ENCODE data around the gene ALDH1A2.

ALDH1A2 gene

DNA sequence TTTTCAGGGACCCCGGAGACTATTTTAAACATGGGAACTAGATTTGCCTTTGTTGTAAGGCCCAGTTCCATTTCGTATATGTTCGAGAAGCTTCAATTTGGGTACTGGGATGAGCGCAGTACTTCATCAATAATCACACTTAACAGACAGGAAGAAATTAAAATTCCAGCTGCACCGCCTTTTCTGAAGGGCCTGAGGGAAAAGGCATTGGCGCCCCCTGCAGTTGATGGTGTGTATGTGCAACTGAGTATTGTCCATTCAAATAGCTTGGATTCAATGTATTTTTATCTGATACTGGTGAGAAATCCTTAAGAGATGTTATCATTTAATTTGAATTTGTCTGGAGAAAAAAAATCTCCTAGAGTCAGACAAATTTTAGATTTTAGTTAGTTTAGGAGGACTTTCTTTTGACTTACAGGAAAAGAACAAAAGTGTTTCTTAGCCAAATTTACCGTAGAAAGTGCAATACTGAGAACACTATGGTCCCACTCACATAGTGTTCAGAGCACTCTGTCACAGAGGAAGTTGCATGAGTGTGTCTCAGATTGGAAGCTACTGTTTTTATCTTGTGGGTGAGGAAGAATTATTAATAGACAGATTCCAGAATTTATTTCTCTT, 5.4 kb upstream of the ALDH1A2 start:
- peaks cover 26% of the 10 kb centered on the region for H3K27me3 ChIP-seq (ENCODE audit: control insufficient read depth, insufficient read depth, low read length, poor library complexity, severe bottlenecking)
- 30 to 39% methylated on average over 6 to 7 of the region's 7 CpGs for WGBS, 2 experiments

DNA sequence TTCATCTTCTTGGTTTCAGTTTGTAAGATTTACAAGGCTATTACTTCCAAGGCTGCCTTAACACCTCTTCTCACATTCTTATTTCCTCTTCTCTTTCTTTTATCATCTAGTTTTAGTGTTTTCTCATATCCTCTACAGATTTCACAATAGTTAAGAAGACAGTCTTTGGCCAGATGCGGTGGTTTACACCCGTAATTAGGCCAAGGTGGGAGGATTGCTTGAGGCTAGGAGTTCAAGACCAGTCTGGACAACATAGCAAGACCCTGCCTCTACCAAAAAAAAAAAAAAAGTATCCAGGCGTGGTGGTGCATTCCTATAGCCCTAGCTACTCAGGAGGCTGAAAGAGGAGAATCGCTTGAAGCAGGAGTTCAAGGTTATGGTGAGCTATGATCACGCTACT, 3.5 kb upstream of the ALDH1A2 start:
- WGBS, 2 experiments = 89 to 91% methylated on average over 5 of the region's 5 CpGs
- H3K4me1 ChIP-seq (ENCODE audit: control insufficient read depth, insufficient read depth, low read length) = peaks cover 3% of the 10 kb centered on the region
- H3K27ac ChIP-seq (ENCODE audit: insufficient read depth, low read depth, low read length, poor library complexity, severe bottlenecking) = no peak overlapping the region
- H3K36me3 ChIP-seq (ENCODE audit: control insufficient read depth, insufficient read depth, low read length) = no peaks in the 10 kb centered on the region
- no peaks in the 10 kb centered on the region for H3K9me3 ChIP-seq (ENCODE audit: control insufficient read depth, low read length)
- no peak overlapping the region for H3K4me3 ChIP-seq (ENCODE audit: insufficient read depth, low read depth, low read length)
- H3K27me3 ChIP-seq (ENCODE audit: control insufficient read depth, insufficient read depth, low read length, poor library complexity, severe bottlenecking) = peaks cover 45% of the 10 kb centered on the region

More for the DNA sequence above, 5.4 kb upstream of the ALDH1A2 start:
- no peaks in the 10 kb centered on the region for H3K36me3 ChIP-seq (ENCODE audit: control insufficient read depth, insufficient read depth, low read length)
- H3K9me3 ChIP-seq (ENCODE audit: control insufficient read depth, low read length) = no peaks in the 10 kb centered on the region
- peaks cover 3% of the 10 kb centered on the region for H3K4me1 ChIP-seq (ENCODE audit: control insufficient read depth, insufficient read depth, low read length)
- H3K4me3 ChIP-seq (ENCODE audit: insufficient read depth, low read depth, low read length) = no peak overlapping the region
- no peak overlapping the region for H3K27ac ChIP-seq (ENCODE audit: insufficient read depth, low read depth, low read length, poor library complexity, severe bottlenecking)

DNA sequence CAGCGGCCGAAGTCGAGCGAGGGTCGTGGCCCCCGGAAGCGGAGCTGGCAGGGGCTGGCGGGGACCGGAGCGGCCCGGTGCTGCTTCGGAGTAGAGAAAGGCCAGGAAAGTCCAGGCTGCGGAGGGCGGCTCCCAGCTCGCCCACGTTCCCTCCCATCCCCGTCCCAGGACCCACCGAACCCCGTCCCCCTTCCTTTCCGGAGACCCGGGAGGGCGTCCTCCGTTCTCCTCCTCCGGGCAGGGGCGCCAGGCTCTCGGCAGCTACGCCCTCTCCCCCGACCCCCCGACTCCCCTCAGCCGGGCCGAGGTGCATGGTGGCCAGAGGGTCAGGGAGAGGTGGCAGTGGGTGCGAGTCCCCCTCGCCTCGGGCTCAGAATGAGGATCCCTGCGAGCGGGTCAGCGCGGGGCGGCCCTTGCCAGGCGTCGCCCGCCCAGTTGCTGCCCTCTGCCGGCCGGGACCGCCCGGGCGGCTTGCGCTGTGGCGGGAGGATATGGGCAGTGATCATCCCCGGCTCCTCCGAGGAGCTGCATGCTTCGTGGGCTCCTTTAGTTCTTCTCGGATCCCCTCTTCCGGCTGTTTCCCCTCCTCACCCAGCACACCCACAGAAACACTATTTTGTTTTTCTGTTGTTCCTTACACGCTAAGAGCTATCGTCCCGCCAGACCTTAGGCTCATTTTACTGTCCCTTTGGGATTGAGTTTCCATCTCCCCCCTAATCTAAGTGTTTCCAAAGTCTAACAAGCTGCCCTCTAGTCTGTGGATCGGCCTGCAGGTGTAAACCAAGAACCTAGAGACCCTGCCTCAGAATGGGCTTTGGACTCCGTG, 744 bp upstream of the ALDH1A2 start:
- Histone ChIP-seq H3K4me3 (ENCODE audit: insufficient read depth, low read depth, low read length) (peak overlapping the region; percentile 47), H3K36me3 (ENCODE audit: control insufficient read depth, insufficient read depth, low read length) (no peaks in the 10 kb centered on the region), H3K27me3 (ENCODE audit: control insufficient read depth, insufficient read depth, low read length, poor library complexity, severe bottlenecking) (peaks cover 73% of the 10 kb centered on the region), H3K27ac (ENCODE audit: insufficient read depth, low read depth, low read length, poor library complexity, severe bottlenecking) (no peak overlapping the region), H3K4me1 (ENCODE audit: control insufficient read depth, insufficient read depth, low read length) (peaks cover 3% of the 10 kb centered on the region), H3K9me3 (ENCODE audit: control insufficient read depth, low read length) (no peaks in the 10 kb centered on the region)
- WGBS, 2 experiments = 5 to 6% methylated on average over 59 of the region's 59 CpGs

DNA sequence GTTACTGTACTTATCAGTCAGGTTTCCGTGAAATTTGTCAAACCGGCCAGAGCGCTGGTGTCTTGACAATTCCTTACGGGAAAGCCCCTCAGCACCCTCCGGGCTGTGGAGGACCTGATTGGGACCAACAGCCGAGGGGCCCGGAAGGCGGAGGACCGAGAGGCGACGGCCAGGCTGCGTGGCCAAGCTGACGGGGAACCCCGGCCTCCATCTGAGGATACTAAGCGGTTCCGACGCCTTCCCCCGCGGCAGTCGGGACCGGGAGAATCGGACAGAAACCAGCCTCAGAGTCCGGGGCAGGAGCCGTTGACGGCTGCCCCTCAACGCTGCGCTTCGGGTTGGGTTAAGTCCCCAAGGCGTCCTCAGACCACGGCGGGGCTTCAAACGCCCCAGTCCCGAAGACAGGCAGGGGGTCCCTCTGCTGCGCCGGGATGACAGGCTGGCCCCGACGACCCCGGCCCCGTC, 499 bp downstream of the ALDH1A2 start:
- 2 to 3% methylated on average over 39 of the region's 39 CpGs for WGBS, 2 experiments
- Histone ChIP-seq H3K9me3 (ENCODE audit: control insufficient read depth, low read length) (no peaks in the 10 kb centered on the region), H3K4me1 (ENCODE audit: control insufficient read depth, insufficient read depth, low read length) (peaks cover 3% of the 10 kb centered on the region), H3K27me3 (ENCODE audit: control insufficient read depth, insufficient read depth, low read length, poor library complexity, severe bottlenecking) (peaks cover 85% of the 10 kb centered on the region), H3K36me3 (ENCODE audit: control insufficient read depth, insufficient read depth, low read length) (no peaks in the 10 kb centered on the region), H3K4me3 (ENCODE audit: insufficient read depth, low read depth, low read length) (peak overlapping the region; percentile 47), H3K27ac (ENCODE audit: insufficient read depth, low read depth, low read length, poor library complexity, severe bottlenecking) (no peak overlapping the region)

DNA sequence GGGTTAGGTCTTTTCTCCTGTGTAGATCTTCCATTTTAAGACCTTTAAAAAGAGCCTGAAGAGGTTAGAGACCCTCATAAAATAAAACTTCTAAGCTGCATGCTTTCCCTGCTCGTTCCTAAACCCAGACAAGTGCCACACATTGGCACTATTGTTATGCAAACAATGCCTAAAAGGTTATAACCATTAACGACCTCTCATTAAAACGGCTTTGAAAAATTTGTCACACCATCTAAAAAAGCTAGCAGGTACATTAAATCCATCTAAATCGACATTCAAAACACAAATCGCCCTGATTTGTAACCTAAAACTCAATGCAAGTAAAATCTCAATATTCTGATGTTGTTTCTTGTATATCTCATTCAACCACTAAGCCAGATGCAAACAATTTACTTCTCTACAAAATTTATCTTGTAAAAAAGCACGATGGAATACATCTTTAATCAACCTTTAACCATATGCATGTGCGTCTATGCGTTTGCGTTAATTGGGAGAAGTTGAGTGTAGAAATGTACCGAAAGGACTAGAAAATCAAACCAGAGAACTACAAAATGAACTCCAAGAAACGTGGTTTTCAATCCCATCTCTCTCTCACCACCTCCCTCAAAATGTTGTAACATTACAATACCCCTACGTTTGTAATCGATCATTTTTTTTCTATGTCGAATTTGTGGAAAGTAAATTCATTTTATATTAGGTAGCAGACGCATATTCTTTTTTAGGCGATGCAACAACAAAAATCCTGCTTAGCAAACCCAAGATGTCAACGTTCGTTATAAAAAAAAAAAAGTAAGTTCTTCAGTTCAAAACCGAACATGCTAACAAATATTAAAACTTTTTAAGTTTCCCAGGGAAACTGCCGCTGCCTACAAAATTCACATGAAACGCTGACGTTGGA, 1.2 kb downstream of the ALDH1A2 start:
- Histone ChIP-seq H3K4me3 (ENCODE audit: insufficient read depth, low read depth, low read length) (no peak overlapping the region), H3K27me3 (ENCODE audit: control insufficient read depth, insufficient read depth, low read length, poor library complexity, severe bottlenecking) (peaks cover 89% of the 10 kb centered on the region)

DNA sequence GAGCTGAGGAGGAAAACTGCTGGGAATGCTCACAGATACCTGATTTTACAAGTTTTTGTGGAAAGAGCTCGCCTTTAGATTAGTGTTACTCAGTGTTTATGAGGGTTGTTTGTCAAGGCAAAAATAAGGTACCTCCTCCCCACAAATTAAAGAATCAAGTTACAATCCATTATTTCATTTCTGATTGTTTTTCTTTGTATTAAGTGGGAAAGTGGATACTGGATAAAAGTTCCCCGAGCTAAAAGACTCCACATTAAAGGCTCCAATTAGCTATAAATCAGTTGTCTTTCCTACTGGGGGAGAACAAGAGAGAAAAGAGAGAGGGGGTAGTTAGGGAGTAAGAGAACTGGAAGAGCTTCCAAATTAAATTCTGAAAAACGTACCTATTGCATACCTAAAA, 1.9 kb downstream of the ALDH1A2 start:
- no peaks in the 10 kb centered on the region for H3K9me3 ChIP-seq (ENCODE audit: control insufficient read depth, low read length)
- peaks cover 3% of the 10 kb centered on the region for H3K4me1 ChIP-seq (ENCODE audit: control insufficient read depth, insufficient read depth, low read length)
- H3K36me3 ChIP-seq (ENCODE audit: control insufficient read depth, insufficient read depth, low read length) = no peaks in the 10 kb centered on the region
- 21 to 42% methylated on average over 2 to 3 of the region's 3 CpGs for whole genome bisulfite sequencing, 2 experiments
- no peak overlapping the region for H3K4me3 ChIP-seq (ENCODE audit: insufficient read depth, low read depth, low read length)
- H3K27me3 ChIP-seq (ENCODE audit: control insufficient read depth, insufficient read depth, low read length, poor library complexity, severe bottlenecking) = peaks cover 94% of the 10 kb centered on the region
- H3K27ac ChIP-seq (ENCODE audit: insufficient read depth, low read depth, low read length, poor library complexity, severe bottlenecking) = no peak overlapping the region

More for the DNA sequence above, 1.2 kb downstream of the ALDH1A2 start:
- Histone ChIP-seq H3K4me1 (ENCODE audit: control insufficient read depth, insufficient read depth, low read length) (peaks cover 3% of the 10 kb centered on the region), H3K9me3 (ENCODE audit: control insufficient read depth, low read length) (no peaks in the 10 kb centered on the region), H3K27ac (ENCODE audit: insufficient read depth, low read depth, low read length, poor library complexity, severe bottlenecking) (no peak overlapping the region), H3K36me3 (ENCODE audit: control insufficient read depth, insufficient read depth, low read length) (no peaks in the 10 kb centered on the region)
- 13 to 17% methylated on average over 15 to 21 of the region's 22 CpGs for WGBS, 2 experiments

DNA sequence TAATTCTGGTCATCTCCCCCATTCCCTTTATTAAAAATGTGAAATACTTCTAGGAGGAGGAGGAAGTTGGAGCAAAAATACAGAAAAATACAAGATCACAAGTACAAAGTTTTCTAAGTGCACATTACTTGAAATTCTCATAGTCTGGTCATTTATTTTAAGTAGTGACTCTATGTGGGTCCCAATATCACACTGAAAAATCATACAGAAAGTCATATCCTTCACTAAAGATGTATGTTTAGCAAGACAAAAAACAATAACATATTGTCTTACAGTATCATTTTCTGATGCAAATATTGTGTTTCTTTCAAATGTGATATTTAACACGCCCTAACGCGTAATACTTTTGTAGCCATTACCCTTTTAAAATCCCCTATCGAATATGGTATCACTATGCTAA, 2.5 kb downstream of the ALDH1A2 start:
- Histone ChIP-seq H3K27me3 (ENCODE audit: control insufficient read depth, insufficient read depth, low read length, poor library complexity, severe bottlenecking) (peaks cover 88% of the 10 kb centered on the region), H3K9me3 (ENCODE audit: control insufficient read depth, low read length) (no peaks in the 10 kb centered on the region), H3K36me3 (ENCODE audit: control insufficient read depth, insufficient read depth, low read length) (no peaks in the 10 kb centered on the region), H3K4me3 (ENCODE audit: insufficient read depth, low read depth, low read length) (no peak overlapping the region), H3K4me1 (ENCODE audit: control insufficient read depth, insufficient read depth, low read length) (peaks cover 3% of the 10 kb centered on the region), H3K27ac (ENCODE audit: insufficient read depth, low read depth, low read length, poor library complexity, severe bottlenecking) (no peak overlapping the region)
- WGBS, 2 experiments = 61 to 77% methylated on average over 3 to 4 of the region's 4 CpGs

DNA sequence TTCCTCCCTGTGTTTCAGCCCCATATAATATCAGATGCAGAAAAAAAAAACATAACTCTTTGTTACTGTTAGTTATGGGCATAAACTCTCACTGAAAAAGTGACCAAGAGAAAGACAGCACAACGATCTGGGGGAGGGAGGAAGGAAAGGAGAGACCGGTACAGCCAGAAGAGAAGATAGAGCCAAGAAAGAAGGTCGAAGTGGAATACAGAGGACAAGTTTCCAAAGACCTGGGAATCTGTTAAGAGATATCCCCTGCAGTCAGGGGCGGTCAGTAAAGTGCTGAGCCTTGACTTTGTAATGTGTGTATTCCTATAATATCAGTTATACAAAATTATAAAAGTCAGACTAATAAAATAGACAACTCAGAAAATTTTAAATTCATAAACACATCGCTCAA, 3.3 kb downstream of the ALDH1A2 start:
- Histone ChIP-seq H3K36me3 (ENCODE audit: control insufficient read depth, insufficient read depth, low read length) (no peaks in the 10 kb centered on the region), H3K4me1 (ENCODE audit: control insufficient read depth, insufficient read depth, low read length) (peaks cover 3% of the 10 kb centered on the region), H3K4me3 (ENCODE audit: insufficient read depth, low read depth, low read length) (no peak overlapping the region), H3K9me3 (ENCODE audit: control insufficient read depth, low read length) (no peaks in the 10 kb centered on the region), H3K27ac (ENCODE audit: insufficient read depth, low read depth, low read length, poor library complexity, severe bottlenecking) (no peak overlapping the region), H3K27me3 (ENCODE audit: control insufficient read depth, insufficient read depth, low read length, poor library complexity, severe bottlenecking) (peaks cover 85% of the 10 kb centered on the region)
- 34 to 36% methylated on average over 4 of the region's 5 CpGs for WGBS, 2 experiments

DNA sequence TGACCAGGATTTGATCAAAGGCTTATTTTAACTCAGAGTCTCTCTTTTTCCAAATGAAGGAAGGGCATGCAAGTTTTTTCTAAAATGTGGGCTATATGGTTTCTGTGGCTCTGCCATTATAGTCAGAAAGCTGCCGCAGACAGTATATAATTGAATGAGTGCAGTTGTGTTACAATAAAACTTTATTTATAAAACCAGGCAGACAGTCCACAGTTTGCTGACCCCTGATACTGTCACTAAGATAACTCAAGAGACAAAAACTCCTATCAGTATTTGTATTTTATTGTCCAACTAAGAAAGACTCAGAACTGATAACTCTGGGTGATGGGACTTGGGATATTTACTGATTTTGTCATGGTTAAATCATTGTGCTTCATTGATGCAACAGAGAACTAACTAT, 4.9 kb downstream of the ALDH1A2 start:
- Histone ChIP-seq H3K4me1 (ENCODE audit: control insufficient read depth, insufficient read depth, low read length) (no peaks in the 10 kb centered on the region), H3K4me3 (ENCODE audit: insufficient read depth, low read depth, low read length) (no peak overlapping the region), H3K9me3 (ENCODE audit: control insufficient read depth, low read length) (no peaks in the 10 kb centered on the region), H3K36me3 (ENCODE audit: control insufficient read depth, insufficient read depth, low read length) (no peaks in the 10 kb centered on the region), H3K27me3 (ENCODE audit: control insufficient read depth, insufficient read depth, low read length, poor library complexity, severe bottlenecking) (peaks cover 73% of the 10 kb centered on the region), H3K27ac (ENCODE audit: insufficient read depth, low read depth, low read length, poor library complexity, severe bottlenecking) (no peak overlapping the region)
- WGBS, 2 experiments = 60% methylated on average over 1 of the region's 1 CpG; no CpG with 5 or more reads in 1 of the 2 experiments

DNA sequence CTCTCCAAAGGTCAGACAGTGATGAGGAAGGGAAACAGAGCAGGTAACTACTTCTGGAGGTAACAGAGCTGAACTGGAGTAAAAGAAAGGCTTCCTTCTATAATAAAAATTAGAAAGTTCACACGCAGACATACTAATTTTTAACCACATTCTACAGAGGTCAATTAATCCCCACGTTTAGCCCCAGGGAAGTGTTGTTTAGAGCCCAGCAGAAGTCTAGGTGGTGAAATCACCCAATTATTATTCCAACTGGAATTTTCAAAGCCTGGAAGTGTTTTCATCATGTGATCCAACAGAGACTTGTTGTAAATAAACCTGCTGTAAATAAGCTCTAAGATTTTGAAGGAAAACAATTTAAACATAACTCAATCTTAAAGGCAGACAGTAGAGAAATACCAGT, 6.8 kb downstream of the ALDH1A2 start:
- Histone ChIP-seq H3K27ac (ENCODE audit: insufficient read depth, low read depth, low read length, poor library complexity, severe bottlenecking) (no peak overlapping the region), H3K27me3 (ENCODE audit: control insufficient read depth, insufficient read depth, low read length, poor library complexity, severe bottlenecking) (peaks cover 55% of the 10 kb centered on the region)
- WGBS, 2 experiments = 42 to 51% methylated on average over 2 of the region's 2 CpGs

More for the DNA sequence above, 6.8 kb downstream of the ALDH1A2 start:
- Histone ChIP-seq H3K4me1 (ENCODE audit: control insufficient read depth, insufficient read depth, low read length) (no peaks in the 10 kb centered on the region), H3K4me3 (ENCODE audit: insufficient read depth, low read depth, low read length) (no peak overlapping the region), H3K9me3 (ENCODE audit: control insufficient read depth, low read length) (no peaks in the 10 kb centered on the region), H3K36me3 (ENCODE audit: control insufficient read depth, insufficient read depth, low read length) (no peaks in the 10 kb centered on the region)
